ENCODE measurements around the gene SPEG.

SPEG gene

DNA sequence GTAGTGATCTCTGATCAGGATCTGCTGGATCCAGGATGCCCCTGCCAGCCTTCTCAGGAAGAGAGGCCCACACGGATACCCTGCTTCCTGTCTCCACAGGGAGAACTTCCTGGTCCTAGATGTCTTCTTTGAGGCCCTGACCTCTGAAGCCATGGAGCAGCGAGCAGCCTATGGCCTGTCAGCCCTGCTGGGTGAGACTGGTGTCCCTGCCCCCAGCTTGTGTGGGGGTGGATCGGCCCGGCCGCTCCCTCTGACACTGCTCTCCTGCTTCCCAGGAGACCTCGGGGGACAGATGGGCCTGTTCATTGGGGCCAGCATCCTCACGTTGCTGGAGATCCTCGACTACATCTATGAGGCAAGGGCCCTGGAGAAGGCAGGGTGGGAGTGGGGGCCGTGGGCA is 102.3 kb downstream of the SPEG start:
- DNase-seq: no peak

DNA sequence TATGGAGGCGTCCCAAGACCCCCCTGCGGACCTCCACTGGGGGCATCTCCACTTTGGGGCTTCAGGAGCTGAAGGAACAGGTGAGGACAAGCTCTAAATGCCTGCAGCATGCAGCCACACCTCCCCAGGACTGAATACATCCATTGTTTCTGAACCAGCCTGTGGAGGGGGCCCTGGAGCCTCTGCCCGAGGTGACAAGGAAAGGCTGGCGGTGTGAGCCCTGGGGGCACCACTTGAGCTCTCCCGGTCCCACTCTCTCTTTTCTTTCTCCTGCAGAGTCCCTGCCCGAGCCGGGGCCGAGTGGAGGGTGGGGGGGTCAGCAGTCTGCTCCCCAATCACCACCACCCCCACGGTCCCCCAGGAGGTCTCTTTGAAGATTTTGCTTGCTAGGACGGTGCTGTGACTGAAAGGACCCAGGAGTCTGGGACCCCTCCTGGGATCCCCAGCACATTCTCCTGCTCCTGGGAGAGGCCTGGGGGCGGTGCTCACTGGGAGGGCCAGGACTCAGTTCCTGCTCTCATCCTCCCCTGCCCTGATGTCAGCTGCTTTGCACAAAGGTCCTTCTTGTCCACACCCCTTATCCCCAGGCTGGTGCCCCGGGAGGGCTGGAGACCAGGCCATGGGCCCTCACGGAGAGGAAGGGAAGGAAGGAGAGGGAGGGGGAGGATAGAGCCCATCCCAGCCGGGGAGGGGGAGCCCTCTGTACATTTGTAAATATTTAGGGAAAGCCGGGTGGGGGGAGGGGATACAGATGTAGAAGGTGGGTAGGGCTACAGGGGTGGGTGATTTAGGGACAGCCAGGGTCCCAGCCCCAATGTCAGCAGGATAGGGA is 103.2 kb downstream of the SPEG start:
- DNase-seq: peak in 1 of 2 experiments; percentile 16

DNA sequence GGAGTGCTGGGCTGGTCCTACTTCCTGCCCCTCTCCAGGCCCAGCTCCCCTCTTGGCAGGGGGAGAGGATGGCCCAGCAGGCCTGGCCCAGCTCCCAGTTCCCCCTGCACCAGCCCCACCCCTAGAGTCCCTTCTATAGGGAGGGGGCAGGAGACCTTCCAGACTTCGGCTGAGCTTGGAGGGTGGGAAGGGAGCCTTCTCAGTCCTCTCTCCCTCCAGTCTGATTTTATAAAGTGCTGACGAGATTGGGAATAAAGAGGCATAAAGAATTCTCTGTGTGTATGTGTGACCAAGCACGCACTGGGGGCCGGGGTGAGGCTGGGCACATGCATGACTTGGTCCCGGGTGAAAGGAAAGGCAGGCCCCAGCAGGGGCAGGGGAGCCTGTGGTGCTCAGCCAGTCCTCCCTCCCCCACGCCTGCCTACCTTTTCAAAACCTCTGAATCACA is 103.9 kb downstream of the SPEG start:
- peak in 1 of 2 experiments; percentile 52 for DNase-seq

- no peak for DNase-seq
These were observed 104.5 kb downstream of the SPEG start for GRCh38 chr2:219538956-219539788.

- no peak for DNase-seq
These were observed 105.5 kb downstream of the SPEG start for GRCh38 chr2:219539926-219540678.

- no peak for DNase-seq
These were observed 106.3 kb downstream of the SPEG start for GRCh38 chr2:219540784-219541504.

- peak; percentile 84 to 92 for DNase-seq
These were observed 107.1 kb downstream of the SPEG start for GRCh38 chr2:219541611-219542180.

DNA sequence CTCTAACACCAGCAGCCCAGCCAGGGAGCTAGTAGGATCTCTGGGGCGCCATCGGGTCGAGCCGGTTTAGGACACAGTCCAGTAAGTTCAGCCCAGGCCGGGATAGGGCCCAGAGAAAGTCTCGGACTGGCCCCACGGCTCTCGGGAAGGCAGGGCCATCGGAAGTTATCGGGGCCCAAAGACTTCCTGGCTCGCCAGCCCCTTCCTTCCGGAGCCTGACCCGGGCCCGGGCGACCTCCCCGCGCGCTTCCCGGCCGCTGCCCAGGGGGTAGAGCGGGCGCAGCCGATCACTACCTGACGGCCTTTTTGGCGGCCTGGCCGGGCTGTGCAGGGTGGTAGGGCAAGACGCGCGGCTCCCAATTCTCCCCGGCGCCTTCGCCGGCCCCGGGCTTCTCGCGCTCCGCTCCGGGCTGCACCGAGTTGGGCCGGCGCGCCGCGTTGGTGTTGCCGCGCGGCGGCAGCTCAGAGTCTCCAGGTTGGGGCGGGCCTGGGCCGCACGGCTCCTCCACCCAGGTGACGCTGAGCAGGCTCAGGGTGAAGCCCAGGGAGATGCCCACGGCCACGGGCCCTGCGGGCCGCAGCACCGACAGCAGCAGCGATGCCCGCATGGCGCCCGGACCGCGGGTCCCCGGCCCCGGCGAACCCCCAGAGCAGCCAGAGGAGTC is 108.4 kb downstream of the SPEG start:
- DNase-seq: peak in 1 of 2 experiments; percentile 51

DNA sequence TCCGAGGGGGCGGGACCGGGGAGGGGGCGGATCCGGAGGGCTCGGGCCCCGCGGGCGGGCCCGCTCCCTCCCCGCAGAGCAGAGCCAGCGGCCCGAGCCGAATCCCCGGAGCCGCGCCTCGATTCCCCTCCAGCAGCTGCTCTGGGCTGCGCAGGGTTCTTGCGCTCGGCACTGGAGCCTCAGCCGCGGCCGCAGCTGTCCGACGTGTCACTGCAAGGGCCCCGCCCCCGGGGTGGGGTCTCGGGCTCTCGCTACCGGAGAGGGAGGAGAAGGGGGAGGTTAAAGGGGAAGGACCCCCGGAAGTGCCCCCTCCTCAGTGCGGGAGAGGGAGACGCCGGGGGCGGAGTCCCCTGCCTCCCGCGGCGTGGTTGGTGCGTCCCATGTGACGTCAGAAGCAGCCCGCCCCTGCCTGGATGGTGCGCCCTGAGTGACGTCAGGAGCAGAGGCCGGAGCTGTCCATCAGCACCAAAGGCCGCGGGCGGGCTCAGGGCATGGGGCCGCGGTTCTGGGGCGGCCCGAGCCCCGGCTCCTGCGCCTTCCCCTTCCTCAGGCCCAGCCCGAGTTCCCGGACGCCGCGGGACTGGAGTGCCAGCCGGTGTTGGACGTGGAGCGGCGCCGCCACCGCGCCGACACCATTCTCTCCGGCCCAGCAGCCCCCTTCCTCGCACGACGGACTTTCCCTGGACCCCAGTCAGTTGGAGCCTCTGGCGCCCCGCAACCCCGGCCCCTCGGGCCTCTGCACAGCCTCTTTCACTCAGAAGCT is 109.1 kb downstream of the SPEG start, which contains the start of the genes CHPF and TMEM198:
CHPF (minus strand) TSS at position 214 of the 763 bp plus-strand sequence. CDS start 271 bp downstream, outside the sequence.
TMEM198 (plus strand) TSS at position 433 of the 763 bp plus-strand sequence. CDS start 700 bp downstream, outside the sequence.
- DNase-seq: peak; percentile 98

GRCh38 chr2:219544567-219544966 is 109.9 kb downstream of the SPEG start:
- no peak for DNase-seq

GRCh38 chr2:219545295-219545942 is 110.8 kb downstream of the SPEG start:
- DNase-seq: no peak

DNA sequence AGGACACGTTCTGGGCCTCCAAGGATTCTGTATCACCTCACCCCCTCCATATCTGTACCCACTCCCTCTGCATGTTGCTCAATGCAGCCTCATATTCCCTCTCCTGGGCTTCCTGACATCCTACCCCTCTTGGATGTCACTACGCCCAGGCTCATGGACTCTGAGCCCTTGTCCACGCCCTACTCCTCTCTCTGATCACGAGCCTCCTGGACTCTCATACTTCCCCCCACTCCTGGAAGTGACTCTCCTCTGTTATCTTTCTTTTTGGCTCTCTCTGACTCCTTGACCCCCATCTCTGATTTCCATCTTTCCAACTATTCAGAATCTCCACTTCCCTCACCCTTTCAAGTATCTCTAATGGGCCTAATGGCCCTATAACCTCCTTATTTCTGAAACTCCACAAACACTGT is 111.3 kb downstream of the SPEG start:
- no peak for DNase-seq

DNA sequence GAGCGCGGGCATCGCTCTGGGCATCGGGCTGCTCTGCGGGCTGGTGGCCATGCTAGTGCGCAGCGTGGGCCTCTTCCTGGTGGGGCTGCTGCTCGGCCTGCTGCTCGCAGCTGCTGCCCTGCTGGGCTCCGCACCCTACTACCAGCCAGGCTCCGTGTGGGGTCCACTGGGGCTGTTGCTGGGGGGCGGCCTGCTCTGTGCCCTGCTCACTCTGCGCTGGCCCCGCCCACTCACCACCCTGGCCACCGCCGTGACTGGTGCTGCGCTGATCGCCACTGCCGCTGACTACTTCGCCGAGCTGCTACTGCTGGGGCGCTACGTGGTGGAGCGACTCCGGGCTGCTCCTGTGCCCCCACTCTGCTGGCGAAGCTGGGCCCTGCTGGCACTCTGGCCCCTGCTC is 113.0 kb downstream of the SPEG start:
- no peak for DNase-seq
